ENCODE results near the gene HOXD12. TPM values are rescaled to one million over a fixed set of nuclear protein-coding genes. Genes with fewer than 3 reads are reported as not detected.

HOXD12 gene
- total and polyA plus RNA-seq, 2 donors (not counting 1 experiment from before 2014, with no cell fraction given): not detected

DNA sequence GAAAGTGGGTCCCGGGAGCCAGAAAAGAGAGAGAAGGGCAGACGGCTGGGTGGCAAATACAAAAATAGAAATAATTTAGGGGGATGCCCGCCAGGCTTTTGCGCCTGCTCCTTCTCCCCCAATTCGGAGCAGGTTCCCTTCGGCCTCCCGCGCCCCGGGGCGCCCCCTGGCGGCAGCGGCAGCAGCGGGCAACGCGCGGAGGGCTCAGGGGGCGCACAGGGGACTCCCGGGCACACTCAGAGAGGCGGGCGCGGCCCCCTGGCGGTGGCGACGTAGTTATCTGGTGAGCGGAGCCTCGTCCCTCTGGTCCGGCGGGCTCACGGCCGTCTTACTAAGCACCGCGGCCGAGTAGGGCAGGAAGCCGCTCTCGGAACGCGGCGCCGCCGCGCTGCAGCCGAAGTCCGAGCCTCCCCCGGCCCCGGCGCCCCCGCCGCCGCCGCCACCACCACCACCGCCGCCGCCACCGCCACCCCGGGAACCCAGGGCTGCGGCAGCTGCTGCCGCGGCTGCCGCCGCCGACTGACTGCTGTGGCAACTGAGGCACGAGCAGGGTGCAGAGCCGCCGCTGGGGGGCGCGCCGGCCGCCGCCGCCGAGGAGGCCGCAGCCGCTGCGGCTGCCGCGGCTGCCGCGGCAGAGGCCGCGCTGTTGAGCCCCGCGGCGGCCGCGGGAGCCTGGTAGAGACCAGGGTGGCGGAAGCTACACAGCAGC, 19.6 kb upstream of the HOXD12 start:
- Histone ChIP-seq H3K4me2 (ENCODE audit: extremely low read depth, insufficient read depth, low read length) (no peak overlapping the region), H2AFZ (ENCODE audit: low read length) (no peak overlapping the region)

DNA sequence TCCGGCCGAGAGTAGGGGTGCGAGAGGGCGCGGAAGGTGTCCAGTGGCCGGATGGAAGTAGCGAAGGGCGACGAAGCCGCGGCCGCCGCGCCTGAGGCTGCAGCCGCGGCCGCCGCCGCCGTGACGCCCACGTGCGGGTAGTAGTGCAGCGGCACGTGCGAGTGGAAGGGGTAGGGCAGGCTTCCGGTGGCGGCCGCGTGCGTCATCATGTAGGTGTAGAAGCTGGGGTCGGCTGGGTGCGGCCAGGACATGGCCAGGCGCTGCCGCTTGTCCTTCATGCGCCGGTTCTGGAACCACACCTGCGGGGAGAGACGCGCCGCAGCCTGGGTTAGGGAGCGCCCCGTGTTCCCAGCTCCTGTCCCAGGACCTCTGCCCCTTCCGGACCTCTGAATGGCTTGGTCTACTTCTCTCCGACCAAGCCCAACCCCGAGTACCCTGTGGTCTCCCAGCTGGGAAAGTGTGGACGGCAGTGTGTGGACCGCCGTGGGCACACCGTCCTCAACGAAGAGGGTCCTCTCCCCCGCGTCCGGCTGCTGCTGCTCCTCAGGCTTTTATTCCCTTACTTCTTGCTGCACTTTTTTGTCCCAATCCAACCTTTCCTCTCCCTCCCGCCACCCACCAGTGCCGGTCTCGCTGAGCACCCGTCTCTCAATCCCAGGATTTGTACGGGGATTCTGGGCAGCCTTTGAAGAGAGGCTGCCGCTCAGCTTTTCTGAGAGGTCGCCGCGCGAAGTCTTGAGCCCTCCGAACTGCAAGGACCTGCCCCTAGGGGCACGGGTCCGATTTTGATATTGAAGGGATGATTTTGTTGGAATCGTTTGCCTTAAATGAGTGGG, 18.8 kb upstream of the HOXD12 start:
- Histone ChIP-seq H3K4me1 (ENCODE audit: control insufficient read depth, extremely low read depth, insufficient read depth, low read length) (no peaks in the 10 kb centered on the region), H3K27ac (ENCODE audit: insufficient read depth, low read length) (no peak overlapping the region), H3K79me2 (ENCODE audit: control insufficient read depth, insufficient read depth, low read length) (no peaks in the 10 kb centered on the region), H3K4me2 (ENCODE audit: extremely low read depth, insufficient read depth, low read length) (no peak overlapping the region), H3K4me3 (replicated peaks in 1 of 4; ENCODE audit: control extremely low read depth in 1 of 4, insufficient read depth in 1 of 4, low read depth in 3 of 4, low read length in 4 of 4) (no peak overlapping the region), H3K9me3 (ENCODE audit: control insufficient read depth, insufficient read depth, low read depth, low read length) (no peaks in the 10 kb centered on the region), H2AFZ (ENCODE audit: low read length) (no peak overlapping the region), H3K27me3 (ENCODE audit: control insufficient read depth, insufficient read depth, low read length) (peaks cover 82% of the 10 kb centered on the region), H4K20me1 (ENCODE audit: control insufficient read depth, extremely low read depth, insufficient read depth, low read length) (no peaks in the 10 kb centered on the region), H3K36me3 (ENCODE audit: control insufficient read depth, insufficient read depth, low read length) (no peaks in the 10 kb centered on the region), H3K9ac (ENCODE audit: insufficient read depth, low read length) (no peak overlapping the region)
- DNase-seq (ENCODE audit: low read depth in 2 of 2): no peak
- TF ChIP-seq, protein P1, sequence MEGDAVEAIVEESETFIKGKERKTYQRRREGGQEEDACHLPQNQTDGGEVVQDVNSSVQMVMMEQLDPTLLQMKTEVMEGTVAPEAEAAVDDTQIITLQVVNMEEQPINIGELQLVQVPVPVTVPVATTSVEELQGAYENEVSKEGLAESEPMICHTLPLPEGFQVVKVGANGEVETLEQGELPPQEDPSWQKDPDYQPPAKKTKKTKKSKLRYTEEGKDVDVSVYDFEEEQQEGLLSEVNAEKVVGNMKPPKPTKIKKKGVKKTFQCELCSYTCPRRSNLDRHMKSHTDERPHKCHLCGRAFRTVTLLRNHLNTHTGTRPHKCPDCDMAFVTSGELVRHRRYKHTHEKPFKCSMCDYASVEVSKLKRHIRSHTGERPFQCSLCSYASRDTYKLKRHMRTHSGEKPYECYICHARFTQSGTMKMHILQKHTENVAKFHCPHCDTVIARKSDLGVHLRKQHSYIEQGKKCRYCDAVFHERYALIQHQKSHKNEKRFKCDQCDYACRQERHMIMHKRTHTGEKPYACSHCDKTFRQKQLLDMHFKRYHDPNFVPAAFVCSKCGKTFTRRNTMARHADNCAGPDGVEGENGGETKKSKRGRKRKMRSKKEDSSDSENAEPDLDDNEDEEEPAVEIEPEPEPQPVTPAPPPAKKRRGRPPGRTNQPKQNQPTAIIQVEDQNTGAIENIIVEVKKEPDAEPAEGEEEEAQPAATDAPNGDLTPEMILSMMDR (conservative IDR thresholded peaks at IDR 0.05 in 1 of 2, IDR thresholded peaks at IDR 0.05 in 1 of 2; ENCODE audit: low read depth in 1 of 2, low read length in 2 of 2): no peak
- peak; percentile 96 for TF ChIP-seq EZH2 (IDR thresholded peaks at IDR 0.05; ENCODE audit: low read length, missing control alignments)

More for the DNA sequence above, 19.6 kb upstream of the HOXD12 start:
- no peak for TF ChIP-seq EZH2 (IDR thresholded peaks at IDR 0.05; ENCODE audit: low read length, missing control alignments)
- TF ChIP-seq, protein P1 (conservative IDR thresholded peaks at IDR 0.05 in 1 of 2, IDR thresholded peaks at IDR 0.05 in 1 of 2; ENCODE audit: low read depth in 1 of 2, low read length in 2 of 2): peak; percentile 27 to 56
- Histone ChIP-seq H3K4me3 (replicated peaks in 1 of 4; ENCODE audit: control extremely low read depth in 1 of 4, insufficient read depth in 1 of 4, low read depth in 3 of 4, low read length in 4 of 4) (no peak overlapping the region), H3K27ac (ENCODE audit: insufficient read depth, low read length) (no peak overlapping the region), H3K79me2 (ENCODE audit: control insufficient read depth, insufficient read depth, low read length) (no peaks in the 10 kb centered on the region), H3K9ac (ENCODE audit: insufficient read depth, low read length) (no peak overlapping the region), H3K36me3 (ENCODE audit: control insufficient read depth, insufficient read depth, low read length) (no peaks in the 10 kb centered on the region), H3K4me1 (ENCODE audit: control insufficient read depth, extremely low read depth, insufficient read depth, low read length) (no peaks in the 10 kb centered on the region), H3K9me3 (ENCODE audit: control insufficient read depth, insufficient read depth, low read depth, low read length) (no peaks in the 10 kb centered on the region), H4K20me1 (ENCODE audit: control insufficient read depth, extremely low read depth, insufficient read depth, low read length) (no peaks in the 10 kb centered on the region), H3K27me3 (ENCODE audit: control insufficient read depth, insufficient read depth, low read length) (peaks cover 77% of the 10 kb centered on the region)
- DNase-seq (ENCODE audit: low read depth in 2 of 2): peak in 1 of 2 donors; percentile 22

DNA sequence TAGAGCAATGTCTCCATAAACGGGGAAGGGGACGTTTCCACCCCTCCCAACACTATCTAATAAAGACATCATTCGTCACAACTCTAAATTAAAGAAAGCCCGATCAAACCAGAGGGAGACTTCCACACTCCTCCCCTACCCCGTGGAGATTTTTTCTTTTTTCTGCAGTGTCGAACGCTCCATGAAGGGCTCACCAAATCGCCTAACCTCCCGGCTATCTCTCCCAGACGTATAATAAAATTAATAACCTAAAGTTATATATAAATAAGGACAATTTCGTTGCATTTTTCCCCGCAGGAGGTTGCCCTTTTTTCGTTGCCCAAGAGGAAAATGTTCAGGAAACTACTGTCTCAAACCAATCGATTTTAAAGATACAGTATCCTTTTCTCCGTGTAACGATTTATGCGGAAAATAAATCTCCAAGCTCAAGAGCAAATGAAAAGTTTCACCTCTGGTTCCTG, 18.2 kb upstream of the HOXD12 start:
- no peaks in the 10 kb centered on the region for H3K4me1 ChIP-seq (ENCODE audit: control insufficient read depth, extremely low read depth, insufficient read depth, low read length)
- no peaks in the 10 kb centered on the region for H3K79me2 ChIP-seq (ENCODE audit: control insufficient read depth, insufficient read depth, low read length)
- no peak overlapping the region for H3K27ac ChIP-seq (ENCODE audit: insufficient read depth, low read length)
- peaks cover 82% of the 10 kb centered on the region for H3K27me3 ChIP-seq (ENCODE audit: control insufficient read depth, insufficient read depth, low read length)
- no peak overlapping the region for H3K9ac ChIP-seq (ENCODE audit: insufficient read depth, low read length)
- no peak for TF ChIP-seq EZH2 (IDR thresholded peaks at IDR 0.05; ENCODE audit: low read length, missing control alignments)
- TF ChIP-seq, protein P1 (conservative IDR thresholded peaks at IDR 0.05 in 1 of 2, IDR thresholded peaks at IDR 0.05 in 1 of 2; ENCODE audit: low read depth in 1 of 2, low read length in 2 of 2): no peak
- no peaks in the 10 kb centered on the region for H3K9me3 ChIP-seq (ENCODE audit: control insufficient read depth, insufficient read depth, low read depth, low read length)
- no peaks in the 10 kb centered on the region for H3K36me3 ChIP-seq (ENCODE audit: control insufficient read depth, insufficient read depth, low read length)
- H4K20me1 ChIP-seq (ENCODE audit: control insufficient read depth, extremely low read depth, insufficient read depth, low read length): no peaks in the 10 kb centered on the region
- H3K4me3 ChIP-seq (replicated peaks in 1 of 4; ENCODE audit: control extremely low read depth in 1 of 4, insufficient read depth in 1 of 4, low read depth in 3 of 4, low read length in 4 of 4): no peak overlapping the region
- no peak overlapping the region for H3K4me2 ChIP-seq (ENCODE audit: extremely low read depth, insufficient read depth, low read length)
- peak in 1 of 2 donors; percentile 35 for DNase-seq (ENCODE audit: low read depth in 2 of 2)
- no peak overlapping the region for H2AFZ ChIP-seq (ENCODE audit: low read length)

Measured in fibroblast of lung (primary cell).